Hematopoietic multipotent progenitor cell treated with erythropoietin and hydrocortisone succinate and interleukin-3 and kit ligand, for 15 days (in vitro differentiated cells): ENCODE data around the gene ZBTB7C.

Experiments
- DNase-seq: peaks from one replicate; pipeline ENCODE4 v3.0.0-alpha.2; 2015; ENCODE audit warnings: low spot score

The ZBTB7C gene

DNA sequence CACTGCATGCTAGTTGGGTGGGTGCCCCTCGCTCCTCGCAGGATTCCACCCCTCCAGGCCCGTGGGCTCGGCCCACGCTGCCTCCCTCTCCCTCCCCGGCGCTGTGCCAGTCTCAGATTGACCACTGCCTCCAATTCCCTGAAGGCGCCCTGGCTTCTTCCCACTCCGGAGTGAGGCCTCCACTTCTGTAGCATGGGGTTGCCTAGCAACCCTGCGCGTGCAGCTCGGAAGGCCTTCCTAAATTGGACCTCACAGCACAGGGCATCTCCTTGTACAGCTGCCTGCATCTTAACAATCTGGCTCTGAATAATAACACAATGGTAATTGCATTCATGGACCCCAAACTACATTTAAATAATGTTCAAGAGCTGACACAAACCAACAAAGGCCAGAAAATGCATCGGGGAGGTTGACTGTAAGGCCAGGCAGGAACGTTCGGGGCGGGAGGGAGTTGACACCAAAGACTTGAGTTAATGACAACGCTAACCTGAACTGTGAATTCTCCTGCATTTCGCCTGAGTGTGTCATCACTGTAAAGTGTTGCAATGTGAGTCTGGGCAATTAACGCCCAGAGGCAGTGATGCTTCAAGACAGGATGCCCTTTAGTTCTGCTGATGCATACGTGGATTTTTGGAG, 222.9 kb downstream of the ZBTB7C start:
- DNase-seq: no peak

DNA sequence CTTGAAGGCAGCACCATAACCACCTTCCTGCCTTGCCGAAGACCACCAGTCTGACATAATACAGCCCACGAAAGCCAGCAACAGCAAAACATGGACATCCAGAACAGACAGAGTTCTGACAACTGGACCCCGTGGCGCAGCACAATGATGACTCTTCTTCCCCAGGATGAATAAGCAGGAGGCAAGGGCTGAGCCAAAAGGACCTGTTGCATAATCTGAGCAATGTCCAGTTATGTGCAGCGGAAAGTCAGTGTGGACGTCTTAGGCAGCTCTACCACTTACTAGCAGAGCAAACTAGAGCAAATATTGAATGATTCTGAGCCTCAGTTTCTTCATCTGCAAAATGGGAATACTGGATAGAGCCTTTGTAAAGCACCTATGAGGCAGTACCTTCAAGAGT, 225.1 kb downstream of the ZBTB7C start:
- DNase-seq: no peak

DNA sequence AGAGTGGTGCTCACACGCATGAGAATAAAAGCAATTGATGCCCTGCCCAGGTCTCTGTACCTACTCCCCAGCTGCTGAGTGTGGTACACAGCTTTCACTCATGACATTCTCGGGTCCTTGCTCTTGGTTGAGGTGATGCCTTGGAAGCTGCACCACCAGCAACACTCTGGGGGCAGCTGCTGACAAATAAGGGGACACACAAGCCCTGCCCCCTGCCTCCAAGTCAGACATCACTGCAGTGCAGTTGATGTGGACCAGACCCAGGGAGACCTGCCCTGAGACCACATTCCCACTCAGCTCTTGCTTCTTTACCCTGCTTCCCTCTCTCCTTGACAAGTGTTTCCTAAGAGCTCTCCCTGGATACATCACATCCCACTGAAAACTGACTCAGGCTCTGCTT, 225.6 kb downstream of the ZBTB7C start:
- DNase-seq: no peak

DNA sequence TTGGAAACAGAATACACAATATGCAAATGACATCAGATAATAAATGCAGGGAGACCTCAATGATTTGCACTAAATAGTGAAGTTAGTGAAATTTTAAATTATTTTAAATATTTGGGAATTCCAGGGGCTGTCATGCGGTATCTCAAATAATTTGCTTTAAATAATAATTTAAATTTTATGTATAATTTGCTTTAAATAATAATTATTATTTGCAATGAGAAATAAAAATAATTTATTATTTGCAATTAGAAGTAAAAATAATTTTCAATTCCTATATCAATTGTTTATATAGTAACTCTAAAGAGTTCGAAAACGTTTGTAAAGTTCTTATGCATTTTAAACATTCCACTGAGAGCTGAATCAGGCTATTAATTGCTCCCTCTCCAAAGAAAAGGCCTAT, 226.4 kb downstream of the ZBTB7C start:
- no peak for DNase-seq

DNA sequence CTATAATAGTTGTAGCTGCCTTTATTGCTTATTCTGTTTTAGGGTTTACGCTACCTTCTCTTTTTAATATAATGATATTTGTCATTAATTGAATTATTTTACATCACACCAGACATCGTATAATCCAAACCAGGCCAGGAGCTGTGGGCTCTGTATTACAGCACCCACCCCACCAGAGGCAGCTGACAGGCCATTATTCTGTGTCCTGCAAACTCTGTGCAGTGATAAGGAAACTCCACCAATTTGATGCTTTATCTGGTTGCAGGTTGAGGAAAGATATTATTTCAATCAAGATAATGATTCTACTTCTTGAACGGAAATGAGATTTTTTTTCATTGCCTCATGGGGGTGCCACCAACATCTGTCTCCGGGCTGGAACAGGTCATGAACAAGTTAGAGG, 227.3 kb downstream of the ZBTB7C start:
- no peak for DNase-seq

DNA sequence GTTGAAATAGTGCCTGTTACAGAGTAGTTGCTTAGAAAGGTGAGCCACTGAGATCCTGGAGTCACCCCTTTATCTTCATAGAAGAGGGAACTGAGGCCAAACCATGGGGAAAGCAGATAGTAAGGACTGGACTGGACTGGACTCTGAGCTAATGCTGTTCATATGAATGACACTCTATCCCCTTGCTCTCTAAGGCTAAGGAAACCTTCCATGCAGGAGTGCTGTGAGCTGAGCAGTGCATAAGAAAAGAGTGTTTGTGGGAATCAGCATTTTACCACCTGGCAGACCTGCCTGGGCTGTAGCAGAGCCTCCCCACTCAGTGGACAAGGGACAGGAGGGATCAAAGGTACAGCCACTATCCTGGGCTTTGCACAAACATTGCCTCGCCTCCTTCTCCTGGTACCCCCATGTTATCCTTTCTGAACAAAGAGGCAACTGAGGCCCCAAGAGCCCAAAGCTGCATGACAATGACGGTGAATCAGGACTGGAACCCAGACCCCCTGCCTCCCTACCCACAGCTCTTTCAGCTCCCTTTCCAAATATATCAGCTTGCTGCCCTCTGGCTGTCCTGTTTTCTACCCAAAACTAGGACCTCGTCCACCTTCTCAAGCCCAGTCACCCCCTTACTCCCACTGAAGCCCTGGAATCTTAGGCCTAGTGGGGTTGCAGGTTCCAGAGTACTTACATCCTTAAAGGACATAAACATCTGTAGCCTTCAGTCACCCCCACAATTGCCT, 227.9 kb downstream of the ZBTB7C start:
- no peak for DNase-seq

DNA sequence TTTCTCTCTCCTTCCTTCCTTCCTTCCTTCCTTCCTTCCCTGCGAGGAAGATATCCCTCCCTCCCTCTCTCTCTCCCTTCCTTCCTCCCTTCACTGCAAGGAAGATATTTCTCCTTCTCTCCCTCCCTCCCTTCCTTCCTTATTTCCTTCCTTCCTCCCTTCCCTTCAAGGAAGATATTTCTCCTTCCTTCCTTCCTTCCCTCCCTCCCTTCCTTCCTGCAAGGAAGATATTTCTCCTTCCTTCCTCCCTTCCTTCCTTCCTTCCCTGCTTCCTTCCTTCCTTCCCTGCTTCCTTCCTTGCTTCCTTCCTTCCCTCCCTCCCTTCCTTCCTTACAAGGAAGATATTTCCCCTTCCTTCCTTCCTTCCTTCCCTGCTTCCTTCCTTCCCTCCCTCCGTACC, 229.5 kb downstream of the ZBTB7C start:
- DNase-seq: no peak

DNA sequence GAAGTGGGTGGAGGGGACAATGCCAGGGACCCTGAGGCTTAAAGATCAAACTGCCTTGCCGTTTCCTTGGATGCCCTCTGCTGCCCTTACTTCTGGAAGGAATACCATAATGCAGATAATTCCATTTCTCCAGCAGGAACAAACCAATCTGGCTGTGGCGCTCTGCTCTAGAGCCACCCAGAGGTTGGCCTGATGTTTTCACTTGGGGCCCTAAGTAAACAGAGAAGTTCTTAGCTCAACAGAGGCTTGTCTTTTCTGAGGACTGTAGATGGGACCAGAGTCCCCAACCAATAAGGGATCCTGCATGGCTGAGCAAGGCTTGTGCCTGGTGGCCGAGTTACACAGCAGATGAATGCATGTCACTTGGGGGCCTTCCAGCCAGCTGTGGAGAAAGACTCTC, 230.2 kb downstream of the ZBTB7C start:
- DNase-seq: no peak

DNA sequence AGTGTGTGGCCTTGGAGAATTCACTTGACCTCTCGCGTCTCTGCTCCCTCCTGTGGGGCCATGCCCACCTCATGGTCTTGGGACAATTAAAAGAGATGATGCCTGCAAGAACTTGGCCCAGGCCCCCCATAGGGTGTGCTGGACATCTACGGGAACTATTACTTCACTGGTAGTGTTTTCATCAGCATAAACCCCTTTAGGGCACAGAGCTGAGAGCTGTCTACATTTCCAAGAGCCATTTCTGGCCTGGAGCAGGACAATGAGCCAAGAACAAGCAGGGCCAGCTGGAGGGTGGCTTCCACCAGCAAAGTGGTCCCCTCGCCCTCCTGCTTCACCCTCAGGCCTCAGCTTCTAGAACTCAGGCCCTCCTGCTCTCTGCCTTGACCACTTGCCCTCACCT, 232.3 kb downstream of the ZBTB7C start:
- DNase-seq: no peak

DNA sequence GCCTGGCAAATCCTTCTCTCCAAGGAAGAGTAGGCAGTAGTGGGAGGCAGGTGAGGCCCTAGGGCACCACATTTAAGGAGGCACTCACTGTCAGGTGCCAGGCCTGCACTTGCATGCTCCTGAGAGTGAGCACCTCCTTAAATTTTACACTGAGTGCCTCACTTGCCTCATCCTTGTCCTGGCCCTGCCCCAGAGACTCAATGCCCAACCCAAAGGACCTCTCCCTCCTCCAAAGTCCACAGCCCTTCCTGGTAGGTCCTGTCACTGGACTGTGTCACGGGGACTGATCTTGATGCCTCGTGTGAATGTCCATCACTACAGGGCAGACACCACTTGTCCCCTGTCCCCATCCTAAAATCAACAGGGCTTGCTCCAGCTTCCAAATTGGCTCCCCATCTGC, 235.6 kb downstream of the ZBTB7C start:
- no peak for DNase-seq

DNA sequence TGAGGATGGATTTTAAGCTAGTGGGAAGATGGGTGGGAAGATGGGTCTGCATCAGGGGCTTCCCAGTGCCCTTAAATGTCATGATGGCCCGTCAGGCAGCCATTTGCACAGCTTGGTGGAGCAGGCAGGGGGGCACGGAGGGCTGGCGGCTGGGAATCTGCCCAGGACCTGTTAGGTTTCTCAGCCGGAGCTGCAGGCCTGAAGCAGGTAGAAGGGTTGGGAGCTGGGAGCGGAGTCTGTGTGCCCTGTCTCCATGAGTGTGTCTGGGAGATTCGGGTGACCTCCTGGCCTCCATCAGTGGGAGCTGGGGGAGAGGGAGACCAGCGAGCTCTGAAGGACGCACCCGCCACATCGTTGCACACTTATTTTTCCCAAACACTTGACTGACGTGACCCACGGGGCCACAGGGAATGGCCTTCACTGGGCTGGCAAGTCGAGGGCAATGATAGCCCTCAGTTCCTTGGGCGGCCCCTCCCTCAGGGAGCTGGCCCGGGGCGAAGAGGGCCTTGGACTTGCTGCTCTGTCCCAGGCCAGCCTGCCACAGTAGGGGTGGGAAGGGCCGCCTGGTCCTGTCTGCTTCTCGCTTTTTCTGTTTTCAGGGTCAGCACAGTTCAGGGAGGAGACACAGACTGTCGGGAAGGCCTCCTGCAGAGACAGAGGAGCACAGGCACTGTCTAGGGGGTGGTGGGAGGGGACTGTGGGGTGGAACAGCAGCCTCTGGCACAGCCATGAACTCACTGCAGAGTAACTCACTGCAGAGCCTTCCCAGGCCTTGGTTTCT, 236.8 kb downstream of the ZBTB7C start:
- DNase-seq: no peak

DNA sequence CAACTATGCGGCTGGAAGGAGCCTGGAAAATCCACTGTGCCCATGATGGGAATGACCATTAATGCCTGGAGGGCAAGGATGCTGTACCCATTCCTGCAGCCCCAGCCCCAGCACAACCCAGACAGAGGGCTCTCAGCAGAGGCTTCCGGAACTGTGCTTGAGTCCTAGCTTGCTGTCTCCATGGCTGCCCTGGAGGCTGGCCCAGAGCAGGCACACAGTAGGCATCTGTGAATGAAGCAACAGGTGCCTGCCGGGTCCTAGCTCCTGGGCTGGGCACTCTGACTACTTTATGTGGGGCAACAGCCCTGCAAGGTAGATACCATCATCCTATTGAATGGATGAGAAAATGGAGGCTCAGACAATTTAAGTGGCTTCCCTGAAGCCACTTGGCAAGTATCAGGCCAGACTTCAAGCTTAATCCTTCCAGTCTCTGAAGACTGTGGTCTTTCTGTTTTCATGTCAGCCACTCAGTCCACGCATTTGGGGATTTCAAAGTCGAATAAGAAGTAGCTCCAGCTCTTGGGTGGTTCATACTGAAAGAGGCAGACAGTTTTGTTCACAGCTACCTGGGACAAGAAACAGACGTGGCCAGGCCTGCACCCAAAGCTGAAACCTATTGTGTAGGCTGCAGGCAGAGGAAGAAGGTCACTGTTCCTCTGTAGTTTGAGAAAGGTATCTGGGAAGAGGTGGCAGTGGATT, 237.5 kb downstream of the ZBTB7C start:
- no peak for DNase-seq

DNA sequence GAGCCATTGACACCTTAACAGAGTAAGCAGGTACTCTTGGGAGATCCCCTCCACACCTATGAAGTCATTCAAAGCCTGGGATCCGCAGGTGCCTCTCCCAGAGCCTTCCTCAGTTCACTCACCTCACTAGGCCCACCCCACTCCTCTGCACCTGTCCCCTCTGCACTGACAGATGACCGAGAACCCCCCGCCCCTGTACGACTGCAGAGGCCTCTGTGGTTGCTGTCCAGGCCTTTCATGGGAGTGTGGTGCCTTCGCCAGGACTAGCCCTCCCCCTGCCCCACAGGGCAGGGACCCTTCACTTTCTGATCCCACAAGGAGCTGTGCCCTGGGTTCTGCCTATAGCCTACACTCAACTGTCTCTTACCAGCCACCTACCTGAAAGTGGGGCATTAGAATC, 238.5 kb downstream of the ZBTB7C start:
- no peak for DNase-seq

DNA sequence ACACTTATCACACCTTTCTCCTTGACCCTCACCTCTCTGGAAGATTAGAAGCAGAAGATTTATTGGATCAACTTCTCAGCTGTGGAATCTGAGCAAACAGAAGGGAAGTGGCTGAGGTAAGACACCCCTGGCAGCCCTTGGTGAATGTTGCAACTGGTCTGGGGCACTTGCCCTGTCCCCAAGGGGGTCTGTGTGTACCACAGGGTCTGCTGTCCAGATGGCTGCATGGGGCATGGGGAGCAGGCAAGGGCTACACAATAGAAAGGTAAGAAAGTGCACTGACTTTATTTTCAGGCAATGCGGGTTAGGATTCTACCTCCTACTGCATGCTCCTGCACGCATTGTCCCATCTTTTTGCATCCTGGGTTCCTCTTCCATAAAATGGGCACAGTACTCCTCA, 240.3 kb downstream of the ZBTB7C start:
- no peak for DNase-seq

DNA sequence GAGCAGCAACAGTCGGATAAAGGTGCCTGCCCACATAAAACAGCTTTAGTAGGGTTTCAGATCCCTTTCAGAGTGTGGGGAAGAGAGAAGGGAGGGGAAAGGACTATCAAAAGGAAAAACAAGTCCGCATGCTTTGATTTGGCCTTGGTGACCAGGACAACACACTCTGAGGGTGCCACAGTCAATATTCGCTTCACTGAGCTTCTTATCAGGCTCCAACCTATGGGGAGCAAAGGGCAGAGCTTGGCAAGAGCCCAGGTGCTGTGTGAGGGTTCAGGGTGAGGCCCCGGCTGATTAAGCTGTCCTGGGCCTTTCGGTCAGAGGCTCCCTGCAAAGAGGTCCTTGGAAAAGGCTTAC, 241.3 kb downstream of the ZBTB7C start:
- no peak for DNase-seq

DNA sequence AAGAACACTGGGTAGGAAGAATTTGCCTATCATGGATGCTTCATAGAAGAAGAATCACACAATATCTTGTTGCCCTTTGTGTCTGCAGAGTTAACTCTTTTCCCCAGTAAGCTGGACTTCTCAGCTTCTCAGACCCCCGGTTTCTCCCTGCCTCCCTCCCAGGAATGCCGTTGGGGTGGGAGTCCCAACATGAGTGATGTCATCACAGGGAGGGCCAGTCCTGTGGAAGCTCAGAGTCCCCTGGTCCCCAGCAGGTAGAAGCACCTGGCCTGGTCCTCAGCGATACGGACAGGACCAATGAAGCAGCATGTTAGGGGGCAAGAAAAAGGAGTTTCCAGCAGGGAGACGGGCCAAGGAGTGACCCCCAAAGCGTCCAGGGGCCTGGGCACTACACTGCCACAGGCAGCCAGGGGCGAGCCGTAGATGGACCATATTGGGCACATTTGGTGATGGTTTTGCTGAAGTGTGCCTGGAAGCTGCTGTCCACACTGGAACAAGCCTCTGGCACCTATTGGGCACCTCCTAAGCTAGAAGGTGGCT, 242.8 kb downstream of the ZBTB7C start:
- DNase-seq: no peak

DNA sequence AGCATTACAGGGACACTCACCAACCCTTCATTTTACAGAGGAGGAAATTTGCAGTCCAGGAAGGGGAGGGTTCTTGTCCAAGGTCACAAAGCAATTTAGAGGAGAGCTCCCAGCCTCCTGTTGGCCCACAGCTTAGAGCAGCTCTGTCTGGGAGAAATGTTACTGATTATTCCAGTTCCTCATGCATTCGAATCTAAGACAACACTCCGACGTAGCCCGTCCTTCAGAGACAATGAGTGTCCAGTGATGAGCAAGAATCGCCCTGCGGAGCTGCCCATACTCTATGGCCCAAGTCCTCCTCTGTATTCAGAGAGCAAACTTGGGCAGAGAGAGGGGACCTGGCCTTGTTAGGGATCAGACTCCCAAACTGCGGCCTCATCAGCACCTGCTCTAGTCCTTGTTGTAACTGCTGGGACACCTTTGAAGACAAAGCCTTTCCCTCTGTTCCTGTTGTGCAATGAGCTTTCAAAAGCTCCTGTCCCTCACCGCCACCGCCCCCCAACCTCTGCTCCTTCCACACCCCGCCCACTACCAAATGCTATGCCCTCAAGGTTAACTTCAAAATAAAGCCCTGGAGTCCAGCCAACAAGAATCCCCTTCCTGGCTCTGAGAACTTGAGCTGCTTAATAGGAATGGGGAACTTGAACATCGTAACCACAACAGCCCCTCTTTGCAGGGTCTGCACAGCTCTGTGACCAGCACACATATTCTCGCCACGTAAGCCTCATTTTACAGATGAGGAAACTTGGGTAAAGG, 243.9 kb downstream of the ZBTB7C start:
- DNase-seq: no peak

DNA sequence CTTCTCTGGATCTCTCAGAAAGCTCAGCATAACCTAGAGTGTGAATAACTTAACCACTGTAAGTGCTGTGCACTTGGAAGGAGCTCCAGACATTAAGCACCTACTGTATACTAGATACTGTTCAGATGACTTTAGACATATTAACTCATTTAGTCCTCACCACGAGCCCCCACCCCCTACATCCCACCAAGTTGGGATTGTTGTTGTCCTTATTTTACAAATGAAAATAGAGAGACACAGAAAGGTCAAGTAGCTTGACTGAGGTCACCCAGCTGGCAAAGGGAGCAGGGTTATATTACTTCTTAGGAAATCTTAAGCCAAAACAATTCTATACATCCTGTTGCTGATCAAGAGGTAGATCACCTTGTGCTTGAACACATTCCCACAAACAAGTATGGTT, 244.5 kb downstream of the ZBTB7C start:
- DNase-seq: no peak

DNA sequence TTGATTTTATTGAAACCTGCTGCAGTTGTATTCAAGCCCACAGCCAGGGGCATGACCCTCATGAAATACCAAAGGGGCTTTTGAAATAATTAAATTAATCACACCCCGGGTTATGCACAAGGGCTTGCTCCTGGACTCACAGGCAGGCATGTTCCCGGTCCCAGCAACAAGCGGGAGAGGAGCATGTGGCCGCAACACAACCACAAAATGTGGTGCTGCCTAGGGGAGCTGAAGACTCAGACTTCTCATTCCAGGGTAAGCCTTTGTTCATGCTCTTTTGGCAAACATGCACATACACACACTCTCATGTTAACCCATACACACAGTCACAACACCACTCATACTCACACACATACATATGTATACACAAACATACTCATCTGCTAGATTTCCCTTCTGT, 245.1 kb downstream of the ZBTB7C start:
- DNase-seq: no peak

DNA sequence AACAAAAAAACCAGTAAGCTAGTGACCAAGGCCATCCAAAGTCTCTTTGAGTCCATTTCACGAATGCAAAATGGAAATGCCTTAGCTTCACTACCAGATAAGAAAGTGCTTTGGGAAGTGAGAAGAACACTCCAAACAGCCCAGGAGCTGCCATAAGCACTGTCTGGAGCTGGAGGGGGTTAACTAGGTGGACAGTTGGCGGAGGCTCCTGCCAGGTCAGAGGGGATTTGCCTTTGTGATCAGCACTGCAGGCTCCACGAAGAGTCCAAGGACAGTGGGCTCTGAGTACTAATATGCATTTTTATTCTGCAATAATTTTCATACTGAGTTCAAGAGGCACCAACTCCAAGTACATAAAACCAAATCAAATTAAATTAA, 245.5 kb downstream of the ZBTB7C start:
- no peak for DNase-seq

DNA sequence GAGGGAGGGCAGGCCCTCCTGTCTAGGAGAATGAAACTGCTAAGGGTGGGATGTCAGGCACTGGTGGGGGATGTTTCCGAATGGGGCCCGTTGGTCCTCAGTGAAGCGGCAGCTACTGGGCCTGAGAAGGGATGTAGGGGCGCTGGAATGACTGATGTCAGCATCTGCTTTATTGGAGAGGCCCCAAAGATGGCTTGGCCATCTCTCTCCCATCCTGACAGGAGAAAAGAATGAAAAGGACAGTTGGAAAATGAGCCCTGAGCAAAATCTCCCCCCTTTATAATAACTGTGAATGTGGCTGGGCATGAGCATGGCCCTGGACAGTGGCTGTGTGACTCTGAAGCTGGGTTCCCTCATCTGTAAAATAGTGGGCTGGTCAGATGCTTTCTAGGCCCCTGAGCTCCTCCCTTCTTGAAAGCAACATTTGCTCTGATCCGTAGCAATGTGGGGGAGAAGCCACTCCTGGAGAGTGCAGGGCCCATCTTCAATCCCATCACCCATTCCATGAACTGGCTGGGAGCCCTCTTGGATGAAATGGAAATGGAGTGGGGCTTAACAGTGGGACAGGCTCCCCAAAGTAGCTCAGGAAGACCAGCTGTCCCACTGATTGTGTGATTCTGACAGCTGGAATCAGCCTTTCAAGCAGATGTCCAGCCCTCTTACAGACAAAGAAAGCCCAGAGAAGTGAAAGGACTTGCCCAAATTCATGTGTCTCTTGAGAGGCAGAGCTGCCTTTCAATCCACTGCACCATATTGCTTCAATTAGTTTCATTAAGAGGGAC, 246.0 kb downstream of the ZBTB7C start:
- DNase-seq: no peak
